Activated naive CD4-positive, alpha-beta T cell treated with anti-CD3 and anti-CD28 coated beads, Interleukin-2, amount 10 ng/mL, durations not matched to agents 7 days and 5 days (primary cell): Measurements from ENCODE around the gene GART.

Experiments
- CTCF ChIA-PET: fragments of 350-600 bp; sonication (Branson Sonifier 250); formaldehyde crosslinking; loops from one replicate; lab custom pipeline; 2021; ENCODE audit warnings: antibody characterized with exemption; lab: Charles Lee
- DNase-seq: peaks from one replicate; pipeline ENCODE4 v3.0.0-alpha.2; 2020
- H3K27ac Mint-ChIP-seq: one replicate; pipeline ENCODE4 v1.8.0; 2021; ENCODE audit warnings: mild to moderate bottlenecking, moderate library complexity, mixed read lengths
- H3K27me3 Mint-ChIP-seq: one replicate; pipeline ENCODE4 v1.8.0; 2021; ENCODE audit warnings: mild to moderate bottlenecking, mixed read lengths
- H3K36me3 Mint-ChIP-seq: one replicate; pipeline ENCODE4 v1.8.0; 2021; ENCODE audit warnings: mixed read lengths
- H3K4me1 Mint-ChIP-seq: one replicate; pipeline ENCODE4 v1.8.0; 2021; ENCODE audit warnings: mixed read lengths
- H3K4me3 Mint-ChIP-seq: one replicate; pipeline ENCODE4 v1.8.0; 2021; ENCODE audit warnings: mild to moderate bottlenecking, moderate library complexity, mixed read lengths
- H3K9me3 Mint-ChIP-seq: one replicate; pipeline ENCODE4 v1.8.0; 2021; ENCODE audit warnings: mixed read lengths

The GART gene

DNA sequence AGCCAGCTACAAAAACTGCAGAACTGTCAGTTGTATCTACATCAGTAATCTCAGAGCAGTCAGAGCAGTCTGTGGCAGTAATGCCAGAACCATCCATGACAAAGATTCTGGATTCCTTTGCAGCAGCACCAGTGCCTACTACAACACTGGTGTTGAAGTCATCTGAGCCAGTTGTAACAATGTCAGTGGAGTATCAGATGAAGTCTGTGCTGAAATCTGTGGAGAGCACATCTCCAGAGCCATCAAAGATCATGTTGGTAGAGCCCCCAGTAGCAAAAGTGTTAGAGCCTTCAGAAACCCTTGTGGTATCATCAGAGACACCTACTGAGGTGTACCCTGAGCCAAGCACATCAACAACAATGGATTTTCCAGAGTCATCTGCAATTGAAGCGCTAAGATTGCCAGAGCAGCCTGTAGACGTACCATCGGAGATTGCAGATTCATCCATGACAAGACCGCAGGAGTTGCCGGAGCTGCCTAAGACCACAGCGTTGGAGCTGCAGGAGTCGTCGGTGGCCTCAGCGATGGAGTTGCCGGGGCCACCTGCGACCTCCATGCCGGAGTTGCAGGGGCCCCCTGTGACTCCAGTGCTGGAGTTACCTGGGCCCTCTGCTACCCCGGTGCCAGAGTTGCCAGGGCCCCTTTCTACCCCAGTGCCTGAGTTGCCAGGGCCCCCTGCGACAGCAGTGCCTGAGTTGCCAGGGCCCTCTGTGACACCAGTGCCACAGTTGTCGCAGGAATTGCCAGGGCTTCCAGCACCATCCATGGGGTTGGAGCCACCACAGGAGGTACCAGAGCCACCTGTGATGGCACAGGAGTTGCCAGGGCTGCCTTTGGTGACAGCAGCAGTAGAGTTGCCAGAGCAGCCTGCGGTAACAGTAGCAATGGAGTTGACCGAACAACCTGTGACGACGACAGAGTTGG lies 8.2 kb upstream of the GART start:
- Mint-ChIP-seq H3K4me1 (peaks cover 31% of the 10 kb centered on the region), H3K9me3 (no peaks in the 10 kb centered on the region), H3K36me3 (peaks cover 62% of the 10 kb centered on the region), H3K27ac (no peak overlapping the region), H3K27me3 (no peaks in the 10 kb centered on the region), H3K4me3 (no peak overlapping the region)
- CTCF ChIA-PET: no interaction called here
- no peak for DNase-seq

DNA sequence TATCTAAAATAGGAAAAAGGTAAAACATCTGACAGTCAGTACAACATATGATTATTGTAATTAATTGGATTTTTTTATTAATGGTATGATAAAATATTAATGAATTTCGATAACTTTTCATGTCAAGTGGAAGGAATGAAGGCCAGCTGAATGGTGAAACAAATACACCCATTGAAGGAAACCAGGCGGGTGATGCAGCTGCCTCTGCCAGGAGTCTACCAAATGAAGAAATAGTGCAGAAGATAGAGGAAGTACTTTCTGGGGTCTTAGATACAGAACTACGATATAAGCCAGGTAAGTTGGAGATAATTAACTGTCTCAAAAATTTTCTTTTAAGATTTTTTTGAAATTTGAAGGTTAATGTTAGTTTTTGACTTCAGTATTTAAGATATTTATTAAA lies 4.2 kb upstream of the GART start:
- Mint-ChIP-seq H3K27me3 (no peaks in the 10 kb centered on the region), H3K4me1 (peaks cover 27% of the 10 kb centered on the region), H3K36me3 (peaks cover 44% of the 10 kb centered on the region), H3K9me3 (no peaks in the 10 kb centered on the region), H3K27ac (no peak overlapping the region), H3K4me3 (no peak overlapping the region)
- DNase-seq: no peak
- CTCF ChIA-PET: no interaction called here

DNA sequence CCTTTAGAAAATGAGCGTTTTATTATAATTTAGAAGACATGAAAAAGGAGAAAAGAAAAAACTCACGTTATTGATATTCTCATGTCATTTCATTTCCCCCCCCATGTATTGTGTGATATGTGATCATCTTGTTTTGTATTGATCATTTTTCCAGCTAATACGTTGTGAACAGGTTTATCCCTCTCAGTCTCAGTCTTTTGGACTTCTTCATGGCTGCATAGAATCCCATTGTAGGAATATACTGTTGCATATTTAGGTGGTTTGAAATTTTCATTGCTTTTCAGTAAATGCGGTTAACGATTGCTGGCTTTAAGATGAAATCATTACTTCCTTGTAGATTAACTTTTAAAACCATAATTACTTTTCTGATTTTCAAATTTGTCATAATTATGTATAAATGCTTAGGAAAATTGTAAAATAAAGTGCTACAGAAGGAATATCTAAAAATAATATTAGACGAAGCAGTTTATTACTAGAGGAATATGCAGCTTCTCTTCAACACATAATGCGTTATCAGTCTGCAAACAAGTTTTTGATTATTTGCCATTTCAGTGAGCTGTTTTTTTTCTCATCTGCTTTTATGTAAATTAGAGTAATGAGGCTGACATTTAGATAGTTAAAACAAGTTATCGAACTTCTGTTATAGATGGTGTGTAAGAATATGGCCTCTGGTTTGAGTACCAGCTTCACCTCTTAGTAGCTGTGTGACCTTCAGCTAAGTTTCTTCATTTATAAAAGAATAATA lies 2.7 kb upstream of the GART start:
- H3K27me3 Mint-ChIP-seq: no peaks in the 10 kb centered on the region
- CTCF ChIA-PET: no interaction called here
- H3K36me3 Mint-ChIP-seq: peaks cover 35% of the 10 kb centered on the region
- H3K27ac Mint-ChIP-seq: peak overlapping the region; percentile 99
- no peaks in the 10 kb centered on the region for H3K9me3 Mint-ChIP-seq
- H3K4me1 Mint-ChIP-seq: peaks cover 38% of the 10 kb centered on the region
- no peak for DNase-seq
- H3K4me3 Mint-ChIP-seq: peak overlapping the region; percentile 96

DNA sequence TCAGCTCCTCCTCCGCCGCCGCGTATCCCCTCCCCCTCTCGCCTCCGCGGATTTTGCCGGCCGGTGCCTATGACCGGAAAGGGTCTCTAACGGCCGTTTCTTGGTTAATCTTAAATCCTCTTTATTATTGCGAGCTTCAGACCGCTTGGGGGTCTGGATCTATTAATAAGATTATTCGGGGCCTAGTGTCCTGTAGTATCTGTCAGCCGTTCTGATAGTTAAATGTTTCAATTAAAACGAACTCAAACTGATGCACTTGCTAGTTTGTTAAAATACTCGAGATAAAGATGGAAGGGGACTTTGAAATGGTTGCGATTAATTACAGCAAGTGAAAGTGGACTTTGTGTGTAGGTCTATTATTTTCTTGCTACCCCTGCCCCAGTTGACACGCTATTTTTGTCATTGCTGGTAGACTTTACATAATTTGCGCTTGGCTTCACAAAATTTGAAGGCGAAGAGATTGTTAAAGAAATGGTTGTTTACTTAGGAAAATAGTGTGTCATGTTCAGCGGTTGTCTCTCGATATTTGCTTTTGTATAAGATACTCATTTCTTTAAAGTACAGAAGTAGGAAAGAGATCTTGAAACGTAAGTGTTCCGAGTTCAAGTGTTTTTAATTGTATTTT lies 1.7 kb upstream of the GART start:
- Mint-ChIP-seq H3K9me3 (no peaks in the 10 kb centered on the region), H3K27me3 (no peaks in the 10 kb centered on the region), H3K4me1 (peaks cover 42% of the 10 kb centered on the region), H3K36me3 (peaks cover 32% of the 10 kb centered on the region), H3K27ac (peak overlapping the region; percentile 99), H3K4me3 (peak overlapping the region; percentile 96)
- CTCF ChIA-PET: no interaction called here
- peak; percentile 81 for DNase-seq

DNA sequence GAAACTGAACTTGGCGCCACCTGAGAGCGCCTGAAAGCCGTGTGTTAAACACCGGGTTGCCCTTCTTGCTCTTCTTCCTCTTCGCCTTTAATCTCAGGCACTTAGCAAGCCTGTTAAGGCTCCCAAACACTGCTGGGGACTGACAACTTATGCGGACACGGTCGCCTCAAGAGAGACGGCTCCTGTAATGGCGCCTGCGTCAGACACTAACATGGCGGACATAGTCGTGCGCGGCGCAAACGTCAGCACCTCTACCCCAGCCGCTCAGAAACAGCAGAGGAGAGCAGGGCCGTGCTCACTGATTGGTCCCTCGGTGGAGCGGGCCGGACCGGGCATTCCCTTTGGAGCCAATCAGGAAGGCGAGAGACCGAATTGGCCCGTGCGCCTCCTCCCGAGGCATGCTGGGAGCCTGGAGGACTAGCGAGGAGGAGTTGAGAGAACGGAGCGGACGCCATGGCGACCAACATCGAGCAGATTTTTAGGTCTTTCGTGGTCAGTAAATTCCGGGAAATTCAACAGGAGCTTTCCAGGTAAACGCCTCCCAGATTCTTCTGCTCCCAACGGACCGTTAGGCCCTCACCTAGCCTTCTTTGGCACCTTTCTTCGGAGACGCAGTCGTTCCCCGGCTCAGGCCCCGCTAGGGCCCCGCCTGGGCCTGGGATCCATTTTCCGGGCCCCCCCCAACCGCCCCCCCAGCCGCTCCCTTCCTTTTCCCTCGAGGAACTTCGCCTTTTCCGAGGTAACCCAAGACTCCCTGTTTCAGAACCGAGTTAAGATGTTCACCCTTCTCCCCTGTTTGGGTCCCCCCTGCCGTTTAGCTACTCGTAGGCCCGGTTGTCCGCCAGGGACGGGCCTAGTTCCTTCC lies 955 bp upstream of the GART start, which contains the start of gene SON:
Gene SON (plus strand): TSS at position 399 of the 865 bp plus-strand sequence. CDS start 55 bp downstream, at position 454.
- Mint-ChIP-seq H3K36me3 (peaks cover 29% of the 10 kb centered on the region), H3K4me1 (peaks cover 40% of the 10 kb centered on the region), H3K27me3 (no peaks in the 10 kb centered on the region), H3K9me3 (no peaks in the 10 kb centered on the region), H3K27ac (peak within 1 kb of the TSS; percentile 99), H3K4me3 (peak within 1 kb of the TSS; percentile 96)
- CTCF ChIA-PET: no interaction called here
- peak; percentile 99 for DNase-seq

DNA sequence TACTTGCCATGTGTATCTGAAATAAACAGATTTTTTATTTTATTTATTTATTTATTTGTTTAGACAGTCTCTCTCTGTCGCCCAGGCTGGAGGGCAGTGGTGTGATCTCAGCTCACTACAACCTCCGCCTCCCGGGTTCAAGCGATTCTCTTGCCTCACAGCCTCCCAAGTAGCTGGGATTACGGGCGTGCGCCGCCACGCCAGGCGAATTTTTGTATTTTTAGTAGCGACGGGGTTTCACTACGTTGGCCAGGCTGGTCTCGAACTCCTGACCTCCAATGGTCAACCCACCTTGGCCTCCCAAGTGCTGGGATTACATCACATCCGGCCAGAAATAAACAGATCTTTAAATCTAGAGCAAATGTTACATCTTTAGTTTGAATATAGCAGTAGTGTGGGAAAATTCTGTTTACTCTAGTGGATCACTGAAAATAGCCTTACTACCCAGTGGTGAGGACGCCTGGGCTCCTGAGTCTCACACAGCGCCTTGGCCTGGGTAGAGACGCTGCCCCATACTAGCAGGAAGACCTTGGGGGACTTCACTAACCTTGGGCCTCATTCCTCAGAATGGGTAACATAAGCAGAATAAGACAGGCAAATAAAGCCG lies 709 bp downstream of the GART start:
- peak overlapping the region; percentile 96 for H3K4me3 Mint-ChIP-seq
- CTCF ChIA-PET: no interaction called here
- peak; percentile 31 for DNase-seq
- H3K9me3 Mint-ChIP-seq: no peaks in the 10 kb centered on the region
- H3K4me1 Mint-ChIP-seq: peaks cover 47% of the 10 kb centered on the region
- H3K36me3 Mint-ChIP-seq: peaks cover 35% of the 10 kb centered on the region
- H3K27me3 Mint-ChIP-seq: no peaks in the 10 kb centered on the region
- H3K27ac Mint-ChIP-seq: peak overlapping the region; percentile 99

DNA sequence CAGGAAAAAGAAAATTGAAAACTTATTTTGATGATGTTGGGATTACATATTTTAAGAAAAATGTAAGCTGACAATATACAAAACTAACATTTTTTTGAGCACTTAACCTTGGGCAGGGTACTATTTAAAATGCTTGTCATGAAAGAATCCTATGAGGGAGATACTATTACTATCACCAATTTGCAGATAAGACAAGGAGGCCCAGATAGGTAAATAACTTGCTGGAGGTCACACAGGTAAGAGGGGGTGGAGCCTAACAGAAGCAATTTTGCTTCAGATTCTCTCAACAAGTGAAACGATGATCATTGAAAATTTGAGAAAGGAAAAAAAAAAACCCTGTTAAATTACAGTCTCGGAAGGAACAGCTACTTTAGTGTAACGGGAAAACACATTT lies 1.2 kb downstream of the GART start:
- Mint-ChIP-seq H3K27me3 (no peaks in the 10 kb centered on the region), H3K4me1 (peaks cover 43% of the 10 kb centered on the region), H3K36me3 (peaks cover 34% of the 10 kb centered on the region), H3K27ac (peak overlapping the region; percentile 99), H3K9me3 (no peaks in the 10 kb centered on the region), H3K4me3 (peak overlapping the region; percentile 96)
- CTCF ChIA-PET: no interaction called here
- DNase-seq: no peak

DNA sequence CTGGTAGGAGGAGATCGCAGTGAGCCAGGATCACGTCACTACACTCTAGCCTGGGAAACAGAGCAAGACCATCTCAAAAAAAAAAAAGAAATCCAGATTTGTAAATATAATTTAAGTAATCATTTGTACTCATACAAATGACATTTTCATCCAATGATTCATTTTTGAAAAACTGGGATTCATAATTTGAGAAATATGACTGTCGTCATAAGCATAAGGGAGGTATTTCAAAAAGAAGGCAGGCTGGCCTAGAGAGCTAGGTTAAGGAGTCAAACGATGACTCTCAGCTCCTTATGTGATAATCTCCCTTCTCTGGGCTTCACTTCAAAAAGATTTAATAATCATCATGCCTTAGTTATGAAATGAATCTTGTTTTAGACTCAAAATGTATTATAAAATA lies 2.3 kb downstream of the GART start:
- H3K27ac Mint-ChIP-seq: no peak overlapping the region
- no peaks in the 10 kb centered on the region for H3K9me3 Mint-ChIP-seq
- H3K36me3 Mint-ChIP-seq: peaks cover 39% of the 10 kb centered on the region
- H3K4me1 Mint-ChIP-seq: peaks cover 34% of the 10 kb centered on the region
- H3K4me3 Mint-ChIP-seq: no peak overlapping the region
- no peak for DNase-seq
- no peaks in the 10 kb centered on the region for H3K27me3 Mint-ChIP-seq
- CTCF ChIA-PET: interaction anchor here (0.6 kb wide), 1 partner anchor 13 kb away, joined by 3 read pairs; no protein-coding TSS in a partner anchor

DNA sequence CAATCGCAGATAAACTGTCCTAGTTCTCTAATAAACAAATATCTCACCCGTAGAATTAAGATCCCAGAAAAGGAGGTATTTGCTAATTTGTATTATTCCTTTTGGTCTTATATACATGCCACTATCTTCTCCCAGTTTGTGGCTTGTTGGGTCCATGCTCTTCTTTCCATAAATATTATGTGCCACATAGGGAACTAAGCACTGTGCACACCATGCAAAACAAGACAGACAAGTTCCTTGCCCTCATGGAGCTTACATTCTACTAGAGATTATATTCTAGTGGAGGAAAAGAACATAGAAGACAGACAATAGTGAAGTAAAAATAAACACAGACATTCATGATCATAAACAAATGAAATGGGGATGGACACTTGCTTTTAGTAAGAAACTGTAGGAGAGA lies 4.7 kb downstream of the GART start:
- no peak overlapping the region for H3K27ac Mint-ChIP-seq
- H3K36me3 Mint-ChIP-seq: peaks cover 49% of the 10 kb centered on the region
- CTCF ChIA-PET: interaction anchor here (0.6 to 1.7 kb wide), 2 partner anchors 32 to 68 kb away, joined by 3 to 5 read pairs; no protein-coding TSS in a partner anchor
- no peaks in the 10 kb centered on the region for H3K27me3 Mint-ChIP-seq
- H3K4me1 Mint-ChIP-seq: peaks cover 29% of the 10 kb centered on the region
- DNase-seq: no peak
- H3K9me3 Mint-ChIP-seq: no peaks in the 10 kb centered on the region
- H3K4me3 Mint-ChIP-seq: no peak overlapping the region

DNA sequence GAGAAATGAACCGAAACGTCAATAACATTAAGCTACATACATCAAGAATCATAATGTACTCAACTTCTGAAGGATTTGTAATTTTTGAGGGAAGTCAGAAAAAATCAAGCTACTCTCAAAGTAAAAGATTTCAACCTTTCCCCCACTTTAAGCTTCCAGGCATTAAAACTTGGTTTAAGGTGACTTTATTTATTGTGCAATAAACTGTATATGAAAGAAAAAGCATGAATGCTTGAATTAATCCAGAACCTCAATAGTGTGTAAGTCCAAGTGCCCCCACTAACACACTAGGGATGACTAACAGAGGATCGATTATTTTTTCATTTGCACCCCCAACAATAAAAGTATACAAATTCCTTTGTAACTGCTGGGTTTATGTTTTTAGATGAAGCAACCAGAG lies 10.9 kb downstream of the GART start:
- peaks cover 62% of the 10 kb centered on the region for H3K36me3 Mint-ChIP-seq
- H3K4me3 Mint-ChIP-seq: no peak overlapping the region
- CTCF ChIA-PET: interaction anchor here (0.6 kb wide), 1 partner anchor 17 kb away, joined by 4 read pairs; no protein-coding TSS in a partner anchor
- H3K4me1 Mint-ChIP-seq: no peaks in the 10 kb centered on the region
- H3K27ac Mint-ChIP-seq: no peak overlapping the region
- no peaks in the 10 kb centered on the region for H3K27me3 Mint-ChIP-seq
- no peak for DNase-seq
- H3K9me3 Mint-ChIP-seq: no peaks in the 10 kb centered on the region

DNA sequence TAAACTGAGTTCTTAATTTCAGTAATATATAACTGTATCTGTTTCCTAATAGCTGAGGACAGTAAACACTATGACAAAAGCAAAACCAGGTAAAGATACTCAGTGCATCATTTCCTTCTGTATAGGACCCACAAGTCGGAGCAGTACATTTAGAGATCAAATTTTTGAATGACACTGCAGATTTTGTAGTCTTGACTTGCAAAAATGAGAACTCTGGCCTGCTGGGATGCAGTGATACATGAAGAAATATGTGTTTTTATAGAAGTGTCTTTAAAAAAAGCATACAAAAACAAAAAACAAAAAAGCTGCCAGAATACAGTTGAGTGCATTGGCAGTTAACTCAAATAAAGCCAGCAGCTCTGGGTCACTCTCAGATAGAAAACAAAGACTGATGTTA lies 19.0 kb downstream of the GART start:
- CTCF ChIA-PET: no interaction called here
- Mint-ChIP-seq H3K9me3 (no peaks in the 10 kb centered on the region), H3K27ac (no peak overlapping the region), H3K27me3 (no peaks in the 10 kb centered on the region), H3K4me3 (no peak overlapping the region), H3K36me3 (peaks cover 39% of the 10 kb centered on the region), H3K4me1 (no peaks in the 10 kb centered on the region)
- no peak for DNase-seq

DNA sequence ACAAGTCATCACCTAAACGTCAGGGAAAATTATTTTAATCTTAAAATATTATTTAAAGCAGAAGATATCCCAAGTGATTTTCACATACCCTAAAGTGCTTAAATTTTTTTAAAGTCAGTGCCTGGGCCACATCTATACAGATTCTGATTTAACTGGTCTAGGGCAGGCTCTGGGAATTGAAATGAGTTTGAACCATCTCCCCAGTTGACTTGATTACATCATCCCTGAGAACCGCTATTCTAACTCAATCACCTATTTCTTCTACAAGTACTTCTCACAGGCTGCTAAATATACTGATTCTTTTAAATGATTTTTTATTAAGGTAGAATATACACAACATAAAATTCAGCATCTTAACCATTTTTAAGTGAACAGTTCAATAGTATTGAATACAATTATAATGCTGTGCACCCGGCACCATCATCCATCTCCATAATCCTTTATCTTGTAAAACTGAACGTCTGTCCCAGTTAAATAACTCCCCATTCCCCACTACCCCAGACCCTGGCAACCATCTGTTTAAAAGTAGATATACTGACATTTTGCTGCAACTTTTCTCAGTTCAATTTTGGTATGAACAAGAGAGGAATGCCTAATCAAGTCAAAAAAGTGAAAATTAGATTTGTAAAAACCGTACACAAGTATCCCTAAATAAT lies 19.5 kb downstream of the GART start:
- no peaks in the 10 kb centered on the region for H3K27me3 Mint-ChIP-seq
- no peaks in the 10 kb centered on the region for H3K4me1 Mint-ChIP-seq
- H3K36me3 Mint-ChIP-seq: peaks cover 38% of the 10 kb centered on the region
- DNase-seq: no peak
- H3K9me3 Mint-ChIP-seq: no peaks in the 10 kb centered on the region
- no peak overlapping the region for H3K27ac Mint-ChIP-seq
- CTCF ChIA-PET: no interaction called here
- no peak overlapping the region for H3K4me3 Mint-ChIP-seq

DNA sequence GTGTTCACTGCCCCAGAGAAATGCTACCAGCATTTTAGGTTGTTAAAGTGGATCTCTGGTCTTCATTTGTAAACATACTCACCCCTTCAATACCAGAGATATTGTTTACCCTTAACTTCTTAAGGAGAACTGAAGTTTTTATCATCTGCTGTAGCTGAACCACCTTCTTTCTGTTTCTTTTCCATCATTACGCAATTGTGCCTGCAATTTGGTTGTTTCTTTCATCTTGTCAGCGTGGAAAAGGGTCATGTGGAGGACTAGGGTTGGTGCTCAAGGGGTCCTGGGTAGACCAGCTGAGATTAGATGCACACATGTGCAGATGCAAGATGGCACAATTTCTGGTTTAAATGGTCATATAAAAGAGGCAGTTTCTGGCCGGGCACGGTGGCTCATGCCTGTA lies 23.0 kb downstream of the GART start:
- H3K27ac Mint-ChIP-seq: no peak overlapping the region

More for the DNA sequence above, 23.0 kb downstream of the GART start:
- Mint-ChIP-seq H3K36me3 (peaks cover 48% of the 10 kb centered on the region), H3K4me1 (peaks cover 10% of the 10 kb centered on the region), H3K27me3 (no peaks in the 10 kb centered on the region), H3K4me3 (no peak overlapping the region), H3K9me3 (no peaks in the 10 kb centered on the region)
- CTCF ChIA-PET: no interaction called here
- no peak for DNase-seq
